D721Med (cell line): Measurements from ENCODE around the gene ISG15.
A peak's percentile ranks its signal among the peaks of the same experiment; 100 is the strongest.

Experiments
- DNase-seq: peaks from one replicate; pipeline ENCODE4 v3.0.0; 2011; ENCODE audit warnings: low spot score; ENCODE audit not compliant: insufficient read length
- FAIRE-seq: peaks from 2 replicates; lab custom pipeline; 2011; peaks lifted over from hg19 to GRCh38; lab: Jason Lieb, UNC
- TF ChIP-seq, protein P1 (sequence below): IDR thresholded peaks from 2 replicates; pipeline ENCODE4 v1.5.1; 2012; ENCODE audit warnings: mild to moderate bottlenecking, control low read depth; ENCODE audit not compliant: insufficient read depth; ENCODE audit errors: missing control alignments

Gene ISG15

DNA sequence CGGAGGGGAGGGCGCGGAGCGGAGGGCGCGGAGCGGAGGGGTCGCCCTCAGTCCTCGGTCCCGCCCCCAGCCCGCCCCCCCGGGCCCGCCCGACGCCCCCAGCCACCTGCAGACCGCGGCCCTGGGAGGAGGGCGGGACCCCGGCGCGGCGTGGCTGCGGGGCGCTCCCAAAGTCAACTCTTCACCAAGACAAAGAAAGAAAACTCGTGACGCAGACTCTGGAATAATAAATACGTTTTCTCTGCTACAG is 14.6 kb upstream of the ISG15 start:
- DNase-seq, result no peak
- FAIRE-seq, result no peak
- TF ChIP-seq, protein P1, sequence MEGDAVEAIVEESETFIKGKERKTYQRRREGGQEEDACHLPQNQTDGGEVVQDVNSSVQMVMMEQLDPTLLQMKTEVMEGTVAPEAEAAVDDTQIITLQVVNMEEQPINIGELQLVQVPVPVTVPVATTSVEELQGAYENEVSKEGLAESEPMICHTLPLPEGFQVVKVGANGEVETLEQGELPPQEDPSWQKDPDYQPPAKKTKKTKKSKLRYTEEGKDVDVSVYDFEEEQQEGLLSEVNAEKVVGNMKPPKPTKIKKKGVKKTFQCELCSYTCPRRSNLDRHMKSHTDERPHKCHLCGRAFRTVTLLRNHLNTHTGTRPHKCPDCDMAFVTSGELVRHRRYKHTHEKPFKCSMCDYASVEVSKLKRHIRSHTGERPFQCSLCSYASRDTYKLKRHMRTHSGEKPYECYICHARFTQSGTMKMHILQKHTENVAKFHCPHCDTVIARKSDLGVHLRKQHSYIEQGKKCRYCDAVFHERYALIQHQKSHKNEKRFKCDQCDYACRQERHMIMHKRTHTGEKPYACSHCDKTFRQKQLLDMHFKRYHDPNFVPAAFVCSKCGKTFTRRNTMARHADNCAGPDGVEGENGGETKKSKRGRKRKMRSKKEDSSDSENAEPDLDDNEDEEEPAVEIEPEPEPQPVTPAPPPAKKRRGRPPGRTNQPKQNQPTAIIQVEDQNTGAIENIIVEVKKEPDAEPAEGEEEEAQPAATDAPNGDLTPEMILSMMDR, result no peak

DNA sequence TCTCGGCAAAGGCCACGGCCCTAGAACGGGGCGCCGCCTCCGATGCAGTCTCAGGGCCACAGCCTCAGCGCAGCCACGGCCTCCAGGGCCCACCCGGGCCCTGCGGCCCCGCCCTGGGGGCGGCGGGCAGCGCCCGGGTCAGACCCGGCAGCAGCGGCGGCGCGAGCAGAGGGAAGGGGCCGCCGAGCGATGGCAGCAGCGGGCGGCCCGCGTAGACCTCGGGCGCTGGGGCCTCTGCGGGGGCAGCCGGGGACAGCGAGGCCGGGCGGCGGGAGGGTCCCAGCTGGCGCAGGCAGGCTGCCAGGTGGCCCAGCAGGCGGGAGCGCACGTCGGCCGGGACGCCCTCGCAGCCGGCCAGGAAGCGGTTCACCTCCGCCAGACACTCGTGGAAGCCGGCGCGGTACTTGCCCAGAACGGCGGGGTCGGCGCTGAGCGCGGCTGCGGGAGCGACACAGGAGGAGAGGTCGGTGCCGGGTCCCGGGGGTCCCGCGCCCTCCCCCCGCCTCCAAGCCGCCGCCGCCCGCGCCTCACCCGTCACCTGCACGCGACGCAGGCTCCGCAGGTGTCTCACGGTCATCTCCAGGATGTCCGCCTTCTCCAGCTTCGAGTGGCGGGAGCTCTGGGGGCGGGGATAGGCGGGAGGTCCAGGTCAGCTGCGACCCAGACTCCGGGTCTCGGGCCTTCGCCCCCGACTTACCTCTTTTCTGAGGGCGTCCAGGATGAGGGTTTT is 14.1 kb upstream of the ISG15 start:
- FAIRE-seq (no peak), DNase-seq (no peak)
- TF ChIP-seq, protein P1, result no peak

DNA sequence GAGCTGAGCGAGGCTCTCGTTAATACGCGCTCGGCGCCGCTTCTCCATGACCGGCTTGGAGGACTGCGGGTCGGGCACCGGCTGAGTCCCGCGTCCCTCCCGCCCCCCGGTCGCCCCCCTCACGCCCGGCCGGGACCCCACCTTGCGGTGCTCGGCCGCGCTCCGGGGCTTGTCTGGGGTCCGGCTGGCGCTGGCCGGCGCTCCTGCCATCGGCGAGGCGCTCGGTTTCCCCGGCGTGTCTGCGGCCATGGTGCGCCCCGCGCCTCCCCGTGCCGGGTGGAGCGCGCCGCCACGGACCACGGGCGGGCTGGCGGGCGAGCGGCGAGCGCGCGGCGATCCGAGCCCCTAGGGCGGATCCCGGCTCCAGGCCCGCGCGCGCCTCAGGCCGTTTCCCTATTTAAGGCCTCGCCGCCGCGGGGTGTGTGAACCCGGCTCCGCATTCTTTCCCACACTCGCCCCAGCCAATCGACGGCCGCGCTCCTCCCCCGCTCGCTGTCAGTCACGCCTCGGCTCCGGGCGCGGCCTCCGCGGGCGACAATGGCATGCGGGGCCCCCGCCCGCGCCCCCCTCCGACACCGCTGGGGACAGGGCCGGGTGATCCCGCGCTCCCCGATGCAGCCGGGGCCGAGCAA is 13.5 kb upstream of the ISG15 start, which contains the start of gene HES4:
Gene HES4 (minus strand): TSS at position 373 of the 632 bp plus-strand sequence. CDS start 124 bp downstream, at position 249.
- no peak for FAIRE-seq
- TF ChIP-seq, protein P1, result no peak
- no peak for DNase-seq

DNA sequence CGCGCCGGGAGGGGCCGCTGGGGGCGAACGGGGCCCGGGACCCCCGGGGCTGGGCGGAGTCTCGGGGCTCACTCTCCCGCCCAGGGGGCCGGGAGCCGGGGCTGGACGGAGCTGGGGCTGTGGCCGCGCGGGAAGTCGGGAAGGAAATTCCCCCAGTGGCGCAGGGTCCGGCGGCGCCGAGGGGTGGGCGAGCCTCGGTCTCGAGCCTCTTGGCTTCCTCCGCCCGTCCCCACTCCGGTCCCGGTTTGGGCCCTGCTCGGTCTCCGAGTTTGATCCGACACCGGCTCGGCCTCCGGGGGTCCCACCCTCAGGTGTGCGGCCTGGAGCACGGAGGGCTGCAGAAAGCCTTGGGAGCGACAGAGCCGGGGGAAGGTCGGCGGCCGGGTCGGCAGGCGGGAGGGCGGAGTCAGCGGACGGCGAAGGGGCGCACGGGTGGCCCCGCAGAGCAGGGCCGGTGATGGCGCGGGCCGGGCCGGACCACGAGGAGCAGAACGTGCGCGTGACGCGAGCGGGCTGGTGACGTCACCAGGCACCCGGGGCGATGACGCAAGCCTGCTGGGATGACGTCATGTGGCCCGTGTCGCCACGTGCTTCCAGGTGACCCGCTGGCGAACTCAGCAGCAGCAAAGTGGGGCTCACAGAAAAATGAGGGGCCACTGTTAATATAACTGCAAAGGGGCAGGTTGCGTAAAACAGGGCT is 12.8 kb upstream of the ISG15 start:
- TF ChIP-seq, protein P1, result no peak
- no peak for FAIRE-seq
- DNase-seq, result peak; percentile 73

DNA sequence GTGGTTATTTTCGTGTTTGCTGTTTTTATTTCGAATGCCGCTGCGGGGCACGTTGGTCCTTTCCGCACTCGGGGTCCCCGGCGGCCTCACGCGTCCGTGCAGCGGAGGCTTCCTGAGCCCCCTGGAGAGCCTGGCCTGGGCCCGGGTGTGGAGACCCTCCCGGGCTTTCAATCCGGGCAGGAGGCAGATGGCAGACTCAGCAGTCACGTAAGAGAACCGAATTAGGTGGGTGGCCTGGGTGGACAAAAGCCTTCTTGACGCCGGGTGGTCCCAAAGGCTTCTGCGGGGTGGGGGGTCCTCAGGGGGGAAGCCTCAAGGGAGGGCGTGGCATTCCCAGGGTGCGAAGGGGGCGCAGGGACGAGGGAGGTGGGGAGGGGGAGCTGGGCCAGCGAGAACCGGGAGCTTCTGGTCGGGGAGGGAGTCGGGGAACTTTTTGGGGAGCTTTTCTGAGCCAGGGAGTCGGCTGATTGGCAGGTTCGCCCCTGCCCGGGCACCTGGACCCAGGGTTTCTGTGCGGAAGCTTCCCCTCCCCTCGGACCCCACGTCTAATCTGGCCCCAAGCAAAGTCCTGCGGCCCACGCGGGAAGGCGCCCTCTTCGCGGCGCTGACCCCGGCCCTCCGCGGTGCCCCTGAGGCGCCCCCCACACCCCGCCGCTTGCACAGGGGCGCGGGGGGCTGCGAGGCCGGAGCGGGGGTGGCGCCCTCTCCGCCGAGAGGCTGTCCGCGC is 12.1 kb upstream of the ISG15 start:
- TF ChIP-seq, protein P1, result no peak
- no peak for DNase-seq
- no peak for FAIRE-seq

DNA sequence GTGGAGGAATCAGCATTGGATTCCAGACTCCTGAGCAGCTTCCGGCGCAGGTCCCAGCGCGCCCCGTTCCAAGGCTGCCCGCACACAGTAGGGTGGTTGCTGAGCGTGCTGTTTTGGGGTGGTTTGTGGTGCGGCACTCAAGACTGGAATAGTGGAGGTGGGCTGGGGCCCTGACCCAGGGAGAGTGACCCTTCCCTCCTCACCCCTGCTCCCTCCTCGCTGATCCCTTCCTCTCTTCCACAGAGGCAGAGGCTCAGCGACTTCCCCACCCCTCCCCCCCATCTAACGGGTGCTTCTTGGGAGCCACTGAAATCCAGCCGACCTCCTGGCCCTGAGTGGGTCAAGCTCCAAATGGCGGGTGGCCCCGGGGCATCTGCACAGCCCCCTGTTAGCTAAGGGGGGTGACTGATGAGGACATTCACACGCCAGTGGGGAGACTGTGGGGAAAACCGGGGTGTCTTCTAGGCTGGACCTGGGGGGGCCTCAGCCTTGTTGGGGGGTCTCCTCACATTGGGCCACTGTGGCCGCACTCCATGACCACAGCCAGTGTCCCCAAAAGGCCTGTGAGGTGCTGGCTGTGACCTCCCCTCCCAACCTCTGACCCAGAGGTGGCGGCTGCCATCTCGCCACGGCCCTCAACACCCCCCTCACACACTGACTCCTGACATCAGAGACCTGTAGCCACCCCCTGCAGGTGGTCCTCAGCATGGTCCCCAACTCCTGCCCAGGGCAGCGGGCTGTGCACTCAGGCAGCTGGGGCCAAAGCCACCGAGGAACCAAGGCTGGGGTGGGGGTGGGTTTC is 9.5 kb upstream of the ISG15 start:
- FAIRE-seq (no peak), DNase-seq (no peak)
- TF ChIP-seq, protein P1, result no peak
